GM19328 (cell line): Measurements from ENCODE around the gene HS2ST1.
A peak's percentile ranks its signal among the peaks of the same experiment; 100 is the strongest.
"Not testable (repeated sequence)": the region's sequence is repeated elsewhere in the genome, so short reads cannot be mapped to it uniquely, and the experiment has no call there.

Source experiments
- ATAC-seq: cut with Tn5 transposase; IDR thresholded peaks from one replicate; pipeline ENCODE4 v1.9.1; 2021; ENCODE audit warnings: mild to moderate bottlenecking, moderate library complexity; ENCODE audit not compliant: unreplicated experiment

The HS2ST1 gene

DNA sequence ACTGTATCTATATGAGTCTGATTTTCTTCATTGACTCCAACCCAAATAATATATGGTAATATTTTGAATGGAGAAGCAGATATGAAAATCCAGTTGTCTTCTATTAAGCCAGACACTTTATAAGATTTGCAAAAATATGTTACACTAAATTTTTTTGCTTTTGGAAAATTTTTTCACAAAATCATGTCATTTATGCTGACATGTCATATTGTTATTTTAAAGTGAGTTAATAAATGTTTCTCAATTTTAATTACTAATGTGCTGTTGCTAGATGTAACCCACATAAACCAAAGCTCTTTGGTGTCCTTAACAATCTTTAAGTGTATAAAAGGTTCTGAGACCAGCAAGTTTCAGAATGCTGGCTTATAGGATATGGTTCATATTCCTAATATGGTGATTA, 142.5 kb downstream of the HS2ST1 start:
- ATAC-seq: no peak

DNA sequence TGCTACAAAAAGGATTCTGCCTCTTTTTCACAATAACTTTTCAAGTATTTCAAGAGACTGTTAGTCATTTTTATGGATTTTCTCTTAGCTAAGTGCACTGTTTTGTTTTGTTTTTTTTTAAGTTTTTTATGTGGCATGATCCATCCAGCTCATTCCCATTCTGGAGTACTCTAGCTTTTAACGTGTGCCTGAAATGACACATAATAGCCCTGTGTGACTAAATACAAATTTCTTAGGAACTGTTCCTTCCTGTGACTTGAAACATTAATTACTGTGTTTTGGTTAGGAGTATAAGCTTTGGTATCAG, 143.9 kb downstream of the HS2ST1 start:
- no peak for ATAC-seq

GRCh38 chr1:87061742-87062156, 147.3 kb downstream of the HS2ST1 start:
- peak; percentile 47 for ATAC-seq

- no peak for ATAC-seq
Observed at GRCh38 chr1:87062687-87063086, 148.3 kb downstream of the HS2ST1 start.

- ATAC-seq: no peak
Observed at GRCh38 chr1:87064309-87064708, 149.9 kb downstream of the HS2ST1 start.

GRCh38 chr1:87064986-87065385, 150.6 kb downstream of the HS2ST1 start:
- no peak for ATAC-seq

DNA sequence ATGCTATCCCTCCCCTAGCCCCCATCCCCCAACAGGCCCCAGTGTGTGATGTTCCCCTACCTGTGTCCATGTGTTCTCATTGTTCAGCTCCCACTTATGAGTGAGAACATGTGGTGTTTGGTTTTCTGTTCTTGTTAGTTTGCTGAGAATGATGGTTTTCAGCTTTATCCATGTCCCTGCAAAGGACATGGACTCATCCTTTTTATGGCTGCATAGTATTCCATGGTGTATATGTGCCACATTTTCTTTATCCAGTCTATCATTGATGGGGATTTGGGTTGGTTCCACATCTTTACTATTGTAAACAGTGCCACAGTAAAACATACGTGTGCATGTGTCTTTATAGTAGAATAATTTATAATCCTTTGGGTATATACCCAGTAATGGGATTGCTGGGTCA, 152.3 kb downstream of the HS2ST1 start:
- ATAC-seq: not testable (repeated sequence)

GRCh38 chr1:87072411-87072810, 158.0 kb downstream of the HS2ST1 start:
- no peak for ATAC-seq

DNA sequence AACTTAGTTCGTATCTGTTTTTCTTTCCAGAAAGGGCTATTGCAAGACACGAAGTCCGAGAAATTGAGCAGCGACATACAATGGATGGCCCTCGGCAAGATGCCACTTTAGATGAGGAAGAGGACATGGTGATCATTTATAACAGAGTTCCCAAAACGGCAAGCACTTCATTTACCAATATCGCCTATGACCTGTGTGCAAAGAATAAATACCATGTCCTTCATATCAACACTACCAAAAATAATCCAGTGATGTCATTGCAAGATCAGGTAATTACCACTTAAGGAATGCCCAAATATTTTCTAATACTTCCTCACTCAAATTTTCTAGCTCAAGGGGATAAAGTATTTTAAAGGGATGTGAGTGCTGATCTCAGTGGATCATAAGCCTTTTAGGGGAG, 158.5 kb downstream of the HS2ST1 start:
- ATAC-seq: no peak

DNA sequence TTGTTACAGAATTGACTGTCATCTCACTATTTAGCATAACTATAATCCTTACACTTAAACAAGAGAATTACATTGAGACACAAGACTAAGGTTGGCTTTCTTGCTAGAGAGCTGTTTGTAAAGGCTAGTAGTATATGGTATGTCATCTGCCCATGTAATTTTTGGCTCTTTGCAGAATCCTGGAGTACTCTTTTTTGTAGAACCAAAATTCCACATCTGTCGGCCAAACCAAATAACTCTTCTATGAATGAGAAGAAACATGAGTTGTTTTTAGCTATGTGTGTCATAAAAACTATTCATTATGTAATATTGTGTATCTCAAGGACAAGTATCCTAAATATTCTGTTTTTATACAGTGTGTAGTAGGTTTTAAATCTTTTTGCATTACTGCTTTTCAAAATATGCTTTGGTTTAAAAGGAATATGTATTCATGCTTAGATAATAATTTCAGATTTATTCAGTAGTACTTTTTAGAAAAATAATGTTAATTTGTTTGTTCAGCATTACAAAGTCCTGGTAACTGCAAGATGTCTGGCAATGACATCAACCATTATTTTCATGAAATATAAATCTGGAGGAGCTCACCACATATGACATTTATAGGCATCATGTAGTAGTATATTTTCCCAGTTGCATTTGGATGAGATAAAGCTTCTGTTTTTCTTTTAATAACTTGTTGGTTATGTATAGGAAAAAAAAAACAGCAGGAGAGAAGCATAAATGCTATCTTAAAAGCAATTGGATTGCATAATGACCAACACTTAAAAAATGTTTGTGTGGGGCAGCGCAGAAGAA, 159.8 kb downstream of the HS2ST1 start:
- ATAC-seq: no peak

DNA sequence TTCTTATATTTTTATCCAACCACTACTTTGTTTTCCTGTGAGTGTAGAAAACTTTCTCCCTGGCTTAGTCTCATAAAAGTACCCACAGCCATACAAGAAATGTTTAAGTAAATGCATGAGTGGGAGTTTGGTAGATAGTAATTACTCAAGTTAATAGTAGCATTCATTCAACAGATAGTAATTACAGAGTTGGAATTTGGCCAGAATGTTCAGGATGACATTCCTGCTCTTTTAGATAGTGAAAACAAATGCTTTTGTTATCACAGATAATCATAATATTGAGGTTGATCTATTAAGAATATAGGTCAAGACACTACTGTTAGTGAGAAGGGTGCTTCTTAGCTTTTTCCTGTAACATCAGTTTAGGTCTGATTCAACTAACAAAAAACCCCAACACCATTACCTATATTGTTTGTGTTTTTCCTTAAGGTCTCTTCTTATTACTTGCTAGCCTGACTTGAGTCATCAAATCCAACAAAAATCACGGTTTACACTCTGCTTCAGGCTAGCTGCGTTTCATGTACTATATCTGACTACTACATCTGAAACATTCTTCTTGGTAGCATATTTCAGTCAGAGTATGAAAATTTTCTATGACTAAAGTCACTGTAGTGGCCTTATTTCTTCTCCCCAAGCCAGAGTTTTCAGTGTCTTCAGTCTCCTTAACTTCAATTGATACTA, 163.7 kb downstream of the HS2ST1 start:
- no peak for ATAC-seq

GRCh38 chr1:87084244-87084836, 169.9 kb downstream of the HS2ST1 start:
- ATAC-seq: no peak

DNA sequence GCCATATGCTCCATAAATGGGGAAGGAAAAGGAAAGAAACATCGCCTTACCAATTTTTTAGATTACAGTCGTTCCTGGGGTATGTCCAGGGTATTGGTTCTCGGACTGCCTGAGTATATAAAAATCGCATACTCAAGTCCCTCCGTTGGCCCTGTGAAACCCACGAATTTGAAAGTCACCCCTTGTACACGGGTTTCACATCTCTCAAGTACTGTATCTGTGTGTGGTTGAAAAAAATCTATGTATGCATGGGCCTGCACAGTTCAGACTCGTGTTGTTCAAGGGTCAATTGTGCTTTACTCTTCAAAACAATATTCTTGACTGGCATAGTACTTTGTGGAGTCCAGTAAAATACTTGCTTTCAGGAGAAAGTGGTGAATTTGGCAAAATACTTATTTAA, 171.7 kb downstream of the HS2ST1 start:
- ATAC-seq: no peak

- ATAC-seq: no peak
Observed at GRCh38 chr1:87089070-87089736, 174.8 kb downstream of the HS2ST1 start.

DNA sequence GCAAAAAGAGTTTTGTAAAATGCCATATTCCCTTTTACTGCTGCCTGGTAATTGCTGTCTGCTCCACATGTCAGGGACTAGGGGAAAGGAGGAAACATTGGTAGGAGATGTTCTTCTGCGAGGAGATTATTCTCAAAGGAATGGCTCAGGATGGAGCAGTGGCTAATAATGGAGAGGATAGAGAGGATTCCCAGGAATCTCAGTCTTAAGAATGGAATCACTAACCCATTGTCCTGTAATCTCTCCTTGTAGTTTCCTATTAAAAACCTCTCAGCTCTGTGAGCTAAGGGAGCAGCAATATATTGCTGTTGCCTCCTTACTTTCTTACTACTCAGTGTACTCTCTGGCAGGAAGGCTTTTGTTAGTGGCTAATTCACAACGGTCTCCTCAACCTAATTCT, 175.4 kb downstream of the HS2ST1 start:
- ATAC-seq: no peak

DNA sequence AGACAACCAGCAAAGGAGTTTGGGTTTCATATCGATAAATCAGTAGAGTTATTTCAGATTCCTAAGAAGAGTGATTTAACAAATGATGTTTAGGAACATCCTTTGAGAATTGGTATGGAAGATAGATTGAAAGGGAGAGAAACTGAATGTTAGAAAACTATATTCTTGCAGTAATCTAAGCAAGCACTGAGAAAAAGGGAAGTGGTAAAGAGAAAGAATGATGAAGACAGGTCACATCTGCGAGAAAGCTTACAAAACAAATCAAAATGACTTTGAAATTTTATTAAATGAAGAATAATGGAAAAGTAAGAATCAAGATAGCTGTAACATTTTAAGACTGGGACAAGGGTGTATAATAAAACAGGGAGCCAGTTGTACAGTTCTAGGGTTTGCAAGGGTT, 177.0 kb downstream of the HS2ST1 start:
- no peak for ATAC-seq

GRCh38 chr1:87092846-87093245, 178.4 kb downstream of the HS2ST1 start:
- ATAC-seq: no peak

- no peak for ATAC-seq
Observed at GRCh38 chr1:87093286-87093685, 178.9 kb downstream of the HS2ST1 start.

DNA sequence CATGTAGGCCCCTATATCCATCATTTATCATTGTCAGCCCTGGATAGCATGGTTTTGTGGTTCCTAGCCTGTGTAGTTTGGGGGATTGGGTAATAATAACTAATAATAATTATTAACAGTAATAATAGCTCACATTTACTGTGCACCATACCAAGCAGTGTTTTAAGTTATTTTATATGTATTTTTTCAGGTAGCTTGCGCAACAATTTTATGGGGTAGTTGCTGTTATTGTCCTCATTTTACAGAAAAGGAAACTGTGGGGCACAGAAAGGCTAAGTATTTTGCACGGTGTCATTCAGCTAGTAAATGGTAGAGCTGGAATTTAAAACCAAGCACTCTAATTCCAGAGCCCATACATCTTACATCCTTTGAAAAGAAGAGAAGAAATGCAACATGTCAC, 179.8 kb downstream of the HS2ST1 start:
- no peak for ATAC-seq

- no peak for ATAC-seq
Observed at GRCh38 chr1:87100271-87100670, 185.8 kb downstream of the HS2ST1 start.

DNA sequence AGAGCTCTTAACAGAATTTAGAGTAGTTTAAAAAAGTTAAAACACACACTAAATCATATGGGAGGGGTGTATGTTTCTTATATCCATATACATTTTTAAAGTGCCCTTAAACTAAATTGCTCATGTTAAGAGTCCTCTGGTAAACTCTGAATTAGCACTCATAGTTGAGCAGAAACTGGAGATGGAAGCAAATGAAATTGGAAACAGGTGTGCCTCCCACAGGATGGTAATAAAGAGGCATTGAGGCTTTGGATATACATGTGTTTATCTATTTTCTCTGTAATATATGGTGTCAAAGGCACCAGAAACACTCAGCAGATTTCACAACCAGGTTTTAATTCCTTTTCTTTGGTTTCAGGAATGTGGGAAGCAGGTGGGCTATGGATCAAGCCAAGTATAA, 188.6 kb downstream of the HS2ST1 start:
- ATAC-seq: no peak

GRCh38 chr1:87104140-87104539, 189.7 kb downstream of the HS2ST1 start:
- ATAC-seq: no peak
